ENCODE data around the gene OPN1LW.

Gene OPN1LW

GRCh38 chrX:154123241-154124219, 20.5 kb upstream of the OPN1LW start:
- Histone ChIP-seq H3K36me3 (no peaks in the 10 kb centered on the region), H3K4me3 (no peak overlapping the region), H3K9me3 (peaks cover 0 to 5% (median 0%) of the 10 kb centered on the region in 3 donors), H3K4me1 (no peaks in the 10 kb centered on the region), H3K27me3 (no peaks in the 10 kb centered on the region), H3K27ac (no peak overlapping the region)
- no peak for TF ChIP-seq CTCF (IDR thresholded peaks at IDR 0.05)
- DNase-seq = no peak
- intact Hi-C loops (cut with DNase I; ENCODE audit: low total_unique reads) = no loop called here

DNA sequence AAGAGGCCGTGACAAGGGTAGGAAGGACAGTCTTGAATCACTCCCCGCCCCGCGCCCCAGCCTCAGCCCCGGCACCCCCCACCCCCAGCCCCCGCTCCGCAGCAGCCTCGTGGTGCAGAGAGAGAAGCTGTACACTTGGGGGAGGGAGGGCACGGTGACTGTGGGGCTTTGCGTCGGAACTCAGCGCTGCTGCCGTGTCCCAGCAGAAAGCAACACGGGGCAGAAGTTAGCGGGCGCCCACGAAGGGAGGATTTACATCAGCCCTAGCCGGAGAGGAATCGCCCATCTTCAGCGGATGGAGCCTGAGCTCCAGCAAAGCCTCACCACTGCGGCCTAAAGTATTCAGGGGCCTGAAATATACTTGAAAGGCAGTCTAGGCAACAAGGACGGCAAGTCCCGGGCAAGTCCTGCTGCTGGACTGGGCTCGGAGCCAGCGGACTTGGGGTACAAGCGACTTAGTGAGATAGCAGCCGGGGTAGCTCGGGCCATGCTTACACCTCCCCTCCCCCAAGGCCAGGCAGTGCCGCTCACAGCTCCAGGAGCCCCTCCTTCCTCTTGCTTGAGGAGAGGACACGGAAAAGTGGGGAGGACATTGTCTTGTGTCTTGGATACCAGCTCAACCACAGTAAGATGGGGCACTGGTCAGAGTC, 18.5 kb upstream of the OPN1LW start:
- peaks cover 0 to under 1% (median 0%) of the 10 kb centered on the region in 3 donors for H3K9me3 ChIP-seq
- no peaks in the 10 kb centered on the region for H3K36me3 ChIP-seq
- intact Hi-C loops (cut with DNase I; ENCODE audit: low total_unique reads) = no loop called here
- no peak for TF ChIP-seq CTCF (IDR thresholded peaks at IDR 0.05)
- no peaks in the 10 kb centered on the region for H3K27me3 ChIP-seq
- no peaks in the 10 kb centered on the region for H3K4me1 ChIP-seq
- H3K27ac ChIP-seq = no peak overlapping the region
- H3K4me3 ChIP-seq = no peak overlapping the region
- DNase-seq = no peak

GRCh38 chrX:154126101-154126500, 17.9 kb upstream of the OPN1LW start:
- Histone ChIP-seq H3K27me3 (no peaks in the 10 kb centered on the region), H3K4me3 (no peak overlapping the region), H3K9me3 (no peaks in the 10 kb centered on the region), H3K27ac (no peak overlapping the region), H3K4me1 (no peaks in the 10 kb centered on the region), H3K36me3 (no peaks in the 10 kb centered on the region)
- no peak for DNase-seq
- TF ChIP-seq CTCF (IDR thresholded peaks at IDR 0.05) = no peak
- intact Hi-C loops (cut with DNase I; ENCODE audit: low total_unique reads) = no loop called here

DNA sequence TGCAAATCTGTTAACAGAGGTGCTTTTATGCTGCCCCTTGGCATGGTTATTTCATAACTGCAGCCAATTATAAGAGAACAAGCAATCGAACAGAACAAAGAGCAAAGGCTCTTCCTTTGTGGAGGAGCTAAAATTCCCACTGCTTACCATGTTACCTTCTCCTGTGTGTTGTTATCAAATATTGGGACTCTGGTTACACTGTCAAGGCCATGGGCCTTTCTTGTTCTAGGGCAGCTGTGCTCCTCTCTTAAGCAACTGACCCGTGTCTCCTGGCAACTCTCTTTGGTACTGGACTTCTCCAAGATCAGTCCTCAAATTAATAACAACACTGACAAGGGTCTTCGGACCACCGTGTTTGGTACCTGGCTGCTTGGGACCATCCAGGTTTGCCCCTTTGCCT, 12.1 kb upstream of the OPN1LW start:
- intact Hi-C loops (cut with DNase I; ENCODE audit: low total_unique reads) = no loop called here
- Histone ChIP-seq H3K4me3 (no peak overlapping the region), H3K4me1 (no peaks in the 10 kb centered on the region), H3K9me3 (no peaks in the 10 kb centered on the region), H3K36me3 (no peaks in the 10 kb centered on the region), H3K27ac (no peak overlapping the region), H3K27me3 (no peaks in the 10 kb centered on the region)
- no peak for DNase-seq
- TF ChIP-seq CTCF (IDR thresholded peaks at IDR 0.05) = no peak

GRCh38 chrX:154132366-154132765, 11.7 kb upstream of the OPN1LW start:
- no peak for TF ChIP-seq CTCF (IDR thresholded peaks at IDR 0.05)
- intact Hi-C loops (cut with DNase I; ENCODE audit: low total_unique reads) = no loop called here
- no peaks in the 10 kb centered on the region for H3K27me3 ChIP-seq

More at GRCh38 chrX:154132366-154132765, 11.7 kb upstream of the OPN1LW start:
- no peak for DNase-seq
- no peak overlapping the region for H3K4me3 ChIP-seq
- H3K9me3 ChIP-seq = no peaks in the 10 kb centered on the region
- H3K36me3 ChIP-seq = no peaks in the 10 kb centered on the region
- H3K27ac ChIP-seq = no peak overlapping the region
- H3K4me1 ChIP-seq = no peaks in the 10 kb centered on the region

Data from tibial artery (tissue), 4 donors.